Left renal pelvis (tissue), 4 donors: Measurements from ENCODE around the gene ADD1. TPM values are rescaled to one million over a fixed set of nuclear protein-coding genes. Genes with fewer than 3 reads are reported as not detected.

Experiments
- DNase-seq, 4 donors: peaks; one replicate each; pipeline ENCODE4 v3.0.0-alpha.2; 2013; ENCODE audit warnings: low read depth in 4 of 4, low spot score in 3 of 4
- polyA plus RNA-seq, 4 donors: library from polyadenylated mRNA; unstranded; fragments of 120-200 nt; gene quantifications; one replicate each; pipeline ENCODE4 v1.2.1, GENCODE V29; 2013; ENCODE audit not compliant: insufficient read length in 4 of 4

ADD1 gene
- polyA plus RNA-seq, 4 donors, result 246 to 304 (median 267) TPM

DNA sequence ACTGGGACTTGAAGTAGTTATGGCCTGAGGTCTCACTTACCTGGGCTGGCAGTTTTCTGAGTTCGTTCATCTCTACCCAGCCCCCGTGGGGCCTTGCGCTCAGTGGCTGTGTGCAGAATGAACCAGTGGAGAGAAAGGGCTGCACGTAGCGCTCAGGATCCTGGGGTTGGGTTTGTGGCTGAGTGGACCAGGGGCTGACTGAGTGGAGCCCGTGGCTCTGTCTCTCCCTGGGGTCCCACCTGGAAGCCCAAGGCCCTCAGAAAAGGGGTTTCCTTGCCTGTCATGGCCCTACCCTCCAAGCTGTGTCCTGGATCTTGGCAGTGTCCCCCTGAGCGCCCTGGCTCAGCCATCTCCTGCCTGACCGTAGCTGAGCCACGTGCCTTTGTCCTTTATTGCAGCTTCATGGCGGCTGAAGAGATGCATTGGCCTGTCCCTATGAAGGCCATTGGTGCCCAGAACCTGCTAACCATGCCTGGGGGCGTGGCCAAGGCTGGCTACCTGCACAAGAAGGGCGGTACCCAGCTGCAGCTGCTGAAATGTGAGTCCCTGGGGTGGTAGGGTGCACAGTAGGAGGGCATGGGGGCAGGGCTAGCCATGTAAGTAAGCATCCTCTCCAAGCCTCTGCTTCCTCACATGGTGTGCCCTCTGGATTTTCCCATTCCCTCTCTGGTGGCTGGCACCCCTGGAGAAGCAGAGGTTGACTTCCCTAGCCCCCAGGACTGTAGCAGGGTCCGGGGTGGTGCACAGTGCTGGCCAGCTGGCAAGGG lies 23.2 kb upstream of the ADD1 start:
- no peak for DNase-seq

DNA sequence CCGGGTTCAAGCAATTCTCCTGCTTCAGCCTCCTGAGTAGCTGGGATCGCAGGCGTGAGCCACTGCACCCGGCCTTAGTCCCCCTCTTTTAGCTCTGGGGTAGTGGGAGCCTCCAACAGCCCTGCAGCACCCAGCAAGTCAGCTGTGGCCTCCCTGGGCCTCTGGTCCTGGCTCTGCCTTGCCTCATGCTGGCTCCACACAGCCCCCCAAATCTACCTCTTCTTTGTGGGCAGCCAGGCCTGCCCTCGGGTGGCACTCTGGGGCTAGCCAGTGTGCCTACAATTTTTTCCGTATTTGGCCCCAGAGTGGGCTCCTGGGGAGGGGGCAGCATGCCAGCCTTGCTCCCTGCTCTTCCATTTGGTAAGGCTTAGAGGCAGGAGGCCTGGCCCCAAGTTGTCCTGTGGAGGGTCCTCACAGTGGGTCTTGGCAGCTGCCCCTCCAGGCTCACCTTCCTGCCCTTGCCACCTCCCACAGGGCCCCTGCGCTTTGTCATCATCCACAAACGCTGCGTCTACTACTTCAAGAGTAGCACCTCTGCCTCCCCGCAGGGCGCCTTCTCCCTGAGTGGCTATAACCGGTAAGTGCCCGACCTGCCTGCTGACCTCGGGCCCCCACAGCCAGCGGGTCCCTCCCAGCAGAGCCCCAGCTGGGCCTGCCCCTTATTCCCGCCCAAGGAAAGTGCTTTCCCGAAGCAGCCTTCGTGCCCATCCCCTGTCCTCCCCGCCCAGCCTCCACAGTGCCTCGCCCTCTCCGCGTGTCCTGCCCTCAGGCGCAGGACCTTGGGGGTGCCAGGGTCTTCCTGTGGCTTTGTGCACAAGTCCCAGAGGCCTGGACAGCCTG lies 21.0 kb upstream of the ADD1 start:
- no peak for DNase-seq

DNA sequence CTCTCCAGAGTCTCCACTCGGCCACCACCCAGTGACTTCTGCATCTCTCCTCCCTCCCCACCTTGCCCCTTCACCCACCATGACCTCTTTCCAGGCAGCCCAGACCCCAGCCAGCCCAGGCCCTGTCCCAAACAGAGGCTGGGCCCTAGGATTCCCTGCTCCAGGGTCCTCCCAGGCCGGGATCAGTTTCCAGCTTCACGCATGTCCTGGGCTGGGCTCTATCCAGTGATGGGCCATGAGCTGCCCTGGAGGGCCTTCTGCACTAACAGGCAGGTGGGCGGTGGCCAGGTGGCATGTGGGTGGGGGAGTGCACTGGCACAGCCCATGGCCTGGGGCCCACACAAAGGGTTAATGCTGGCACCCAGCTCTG lies 20.4 kb upstream of the ADD1 start:
- DNase-seq, result no peak

DNA sequence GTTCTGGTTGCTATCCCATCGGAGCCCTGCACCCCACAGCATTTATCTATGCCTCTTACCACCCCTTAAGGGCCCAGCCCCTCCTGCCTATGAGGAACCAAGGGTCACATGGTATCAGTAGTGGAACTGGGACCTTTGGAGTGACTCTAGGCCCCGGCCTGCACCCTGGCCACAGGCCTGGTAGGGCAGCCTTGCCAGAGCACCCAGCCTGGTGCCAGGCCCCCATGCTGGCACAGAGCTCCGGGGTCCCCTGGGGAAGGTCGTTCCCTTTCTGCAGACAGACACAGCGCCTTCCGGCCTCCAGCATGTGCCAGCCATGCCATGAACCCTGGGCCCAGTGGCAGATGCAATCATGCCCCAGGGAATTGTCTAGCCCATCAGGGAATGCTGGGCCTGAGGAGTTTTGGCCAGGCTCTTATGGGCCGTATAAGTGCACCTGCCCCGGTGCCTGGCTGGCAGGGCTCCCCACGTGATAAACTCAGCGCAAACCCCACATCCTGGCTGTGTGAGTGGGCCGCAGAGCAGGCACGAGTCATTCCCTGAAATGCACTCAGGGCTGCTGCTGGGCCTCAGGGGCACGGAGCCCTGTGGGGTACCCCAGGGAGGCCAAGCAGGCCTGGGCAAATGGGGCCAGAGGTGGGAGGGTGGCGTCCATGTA lies 19.8 kb upstream of the ADD1 start:
- DNase-seq, result no peak

DNA sequence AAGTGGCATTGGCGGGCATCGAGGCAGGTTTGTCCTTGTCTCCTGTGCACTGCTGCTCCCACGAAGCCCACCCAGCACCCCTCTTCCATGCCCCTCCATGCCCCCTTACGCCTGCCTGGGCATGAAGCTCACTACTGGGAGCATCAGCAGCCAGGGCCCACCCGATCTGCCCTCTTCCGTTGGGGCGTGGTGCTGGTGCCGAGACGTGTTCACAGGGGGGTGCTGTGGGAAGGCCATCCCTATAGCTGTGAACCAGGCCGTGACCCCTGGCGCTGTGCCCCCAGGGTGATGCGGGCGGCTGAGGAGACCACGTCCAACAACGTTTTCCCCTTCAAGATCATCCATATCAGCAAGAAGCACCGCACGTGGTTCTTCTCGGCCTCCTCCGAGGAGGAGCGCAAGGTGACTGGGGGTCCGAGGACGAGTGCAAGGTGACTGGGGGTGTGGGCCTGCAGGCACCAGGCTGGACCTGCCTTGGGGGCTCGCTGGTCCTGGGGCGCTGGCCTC lies 19.3 kb upstream of the ADD1 start:
- DNase-seq, result no peak

DNA sequence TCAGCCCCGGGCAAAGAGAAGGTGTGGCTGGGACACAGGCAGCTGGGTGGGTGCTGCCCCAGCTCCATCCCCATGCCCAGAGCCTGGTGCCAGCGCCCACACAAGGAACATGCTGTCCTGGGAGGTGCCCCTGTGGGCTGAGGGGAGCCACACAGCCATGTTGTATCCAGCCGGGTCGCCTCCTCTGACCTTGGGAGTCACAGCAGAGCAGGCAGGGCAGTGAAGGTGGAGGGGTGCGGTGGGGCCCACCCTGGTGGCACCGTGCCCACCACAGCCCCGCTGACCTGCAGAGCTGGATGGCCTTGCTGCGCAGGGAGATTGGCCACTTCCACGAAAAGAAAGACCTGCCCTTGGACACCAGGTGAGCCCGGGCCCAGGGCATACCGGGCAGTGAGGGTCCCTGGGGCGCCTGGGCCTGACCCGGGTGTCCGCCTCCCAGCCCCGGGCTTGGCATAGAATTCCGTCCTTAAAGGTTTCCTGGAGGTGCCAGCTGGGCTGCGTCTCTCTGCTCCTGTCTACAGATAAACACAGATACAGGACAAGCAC lies 18.7 kb upstream of the ADD1 start:
- DNase-seq, result no peak

DNA sequence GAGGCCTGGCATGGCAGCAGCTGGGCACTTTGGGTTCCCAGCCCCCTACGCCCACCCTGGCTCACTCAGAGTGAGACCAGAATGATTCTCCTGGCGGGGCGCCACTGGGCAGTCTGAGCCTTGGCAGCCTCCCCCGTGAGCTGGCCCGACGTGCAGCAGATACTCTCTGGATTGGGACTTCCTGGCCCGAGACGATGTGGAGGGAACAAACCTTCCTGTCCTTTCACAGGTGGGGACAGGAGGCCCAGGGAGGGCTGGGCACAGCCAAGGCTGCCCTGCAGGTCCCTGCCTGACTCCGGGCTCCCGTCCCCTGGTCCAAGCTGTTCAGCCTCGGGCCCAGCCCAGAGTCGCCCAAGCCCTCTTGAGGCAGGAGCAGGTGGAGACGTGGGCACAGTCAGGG lies 17.9 kb upstream of the ADD1 start:
- no peak for DNase-seq

DNA sequence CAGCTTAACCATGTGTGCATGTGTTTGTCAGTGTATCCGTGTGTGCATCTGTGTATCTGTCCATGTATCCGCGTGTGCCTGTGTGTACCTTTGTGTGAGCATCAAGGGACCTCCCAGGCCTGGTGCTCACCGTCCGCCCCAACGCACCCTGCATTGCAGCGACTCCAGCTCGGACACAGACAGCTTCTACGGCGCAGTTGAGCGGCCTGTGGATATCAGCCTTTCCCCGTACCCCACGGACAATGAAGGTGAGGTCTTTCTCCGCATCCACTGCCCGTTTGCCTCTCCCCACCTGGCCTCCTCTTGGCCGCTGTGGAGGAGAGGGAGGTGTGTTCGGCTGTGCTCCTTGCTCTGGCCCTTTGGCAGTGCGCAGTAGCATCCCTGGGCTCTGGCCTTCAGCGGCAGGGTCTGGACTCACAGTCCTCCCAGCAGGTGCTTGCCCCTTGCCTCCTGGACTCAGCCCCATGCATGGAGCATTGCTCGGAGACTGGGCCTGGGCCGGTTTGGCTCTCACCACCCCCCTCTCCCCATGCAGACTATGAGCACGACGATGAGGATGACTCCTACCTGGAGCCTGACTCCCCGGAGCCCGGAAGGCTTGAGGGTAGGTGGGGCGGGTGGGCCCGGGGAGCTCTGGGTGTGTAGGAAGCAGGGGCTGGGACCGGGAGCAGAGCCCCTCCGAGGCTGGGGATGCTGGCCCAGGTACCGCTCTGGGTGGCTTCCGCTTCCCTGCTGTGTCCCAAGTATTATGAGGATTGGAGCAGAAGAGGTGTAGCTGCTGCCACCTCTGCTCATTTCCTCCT lies 16.4 kb upstream of the ADD1 start:
- DNase-seq, result no peak

DNA sequence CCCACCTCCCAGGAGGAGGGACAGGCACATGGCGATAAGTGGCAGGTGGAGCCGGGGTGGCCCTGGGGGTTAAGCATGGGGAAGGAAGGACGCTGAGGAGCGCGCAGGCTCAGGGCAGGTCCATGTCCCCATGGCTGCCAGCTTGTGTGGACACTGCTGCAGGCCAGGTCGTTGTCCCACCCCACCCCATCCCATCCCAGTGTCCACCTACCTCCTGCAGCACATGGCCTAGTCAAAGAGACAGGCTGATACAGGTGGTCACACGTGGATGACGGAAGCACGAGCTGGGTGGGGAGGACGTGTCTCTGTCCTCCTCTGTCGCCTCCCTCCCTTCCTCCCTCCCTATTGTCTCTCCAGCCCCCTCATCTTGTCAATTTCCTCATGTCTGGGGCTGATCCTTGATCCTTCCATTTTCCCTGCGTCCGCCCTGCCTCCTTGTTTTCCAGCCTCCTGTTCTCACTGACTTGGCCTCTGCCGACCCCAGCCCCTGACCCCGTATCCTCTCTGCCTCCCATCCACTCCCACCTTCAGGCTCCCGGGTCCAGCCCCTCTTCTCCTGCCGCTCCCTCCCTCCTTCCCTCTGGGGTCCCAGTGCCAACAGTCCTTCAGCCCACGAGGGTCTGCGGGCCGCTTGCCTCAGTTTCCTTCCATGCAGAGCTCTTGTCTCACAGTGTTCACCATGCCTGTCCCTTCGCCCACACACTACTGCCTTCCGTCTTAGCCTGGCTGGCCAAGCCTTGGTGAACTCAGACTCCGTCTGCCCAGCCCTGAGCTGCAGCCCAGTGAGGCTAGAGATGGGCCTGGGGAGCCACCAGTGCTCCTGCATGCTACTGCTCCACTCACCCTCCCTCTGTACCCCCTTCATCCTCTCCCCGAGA lies 15.5 kb upstream of the ADD1 start:
- DNase-seq, result no peak

DNA sequence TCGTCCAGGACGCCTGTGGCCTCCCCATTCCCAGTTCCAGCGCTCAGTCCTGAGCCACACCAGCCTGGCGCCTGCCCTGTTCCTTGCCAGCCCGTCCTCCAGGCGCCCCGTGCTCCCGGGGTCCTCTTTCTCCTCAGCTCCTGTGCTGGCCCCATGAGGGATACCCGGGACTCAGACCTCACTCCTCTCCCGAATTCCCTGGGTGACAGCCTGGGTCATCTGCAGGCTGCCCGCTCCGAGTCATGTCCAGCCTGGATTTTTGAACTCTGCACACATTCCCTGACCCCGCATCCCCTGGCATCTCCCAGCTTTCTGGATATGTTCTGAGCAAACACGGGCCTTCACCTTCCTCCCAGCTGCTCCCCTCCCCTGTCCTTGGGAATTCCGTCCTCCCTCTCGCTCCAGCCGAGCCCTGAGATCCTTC lies 14.9 kb upstream of the ADD1 start:
- DNase-seq, result no peak

DNA sequence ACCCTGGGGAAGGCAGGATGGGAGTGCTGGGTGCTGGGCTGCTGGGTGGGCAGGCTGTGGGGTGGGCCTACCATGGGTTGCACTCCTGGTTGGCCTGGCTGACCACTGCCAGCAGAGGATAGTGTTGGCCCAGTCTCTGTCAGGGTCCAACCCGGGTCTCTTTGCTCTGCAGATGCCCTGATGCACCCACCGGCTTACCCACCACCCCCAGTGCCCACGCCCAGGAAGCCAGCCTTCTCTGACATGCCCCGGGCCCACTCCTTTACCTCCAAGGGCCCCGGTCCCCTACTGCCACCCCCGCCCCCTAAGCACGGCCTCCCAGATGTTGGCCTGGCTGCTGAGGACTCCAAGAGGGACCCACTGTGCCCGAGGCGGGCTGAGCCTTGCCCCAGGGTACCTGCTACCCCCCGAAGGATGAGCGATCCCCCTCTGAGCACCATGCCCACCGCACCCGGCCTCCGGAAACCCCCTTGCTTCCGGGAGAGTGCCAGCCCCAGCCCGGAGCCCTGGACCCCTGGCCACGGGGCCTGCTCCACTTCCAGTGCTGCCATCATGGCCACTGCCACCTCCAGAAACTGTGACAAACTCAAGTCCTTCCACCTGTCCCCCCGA lies 14.2 kb upstream of the ADD1 start:
- no peak for DNase-seq

DNA sequence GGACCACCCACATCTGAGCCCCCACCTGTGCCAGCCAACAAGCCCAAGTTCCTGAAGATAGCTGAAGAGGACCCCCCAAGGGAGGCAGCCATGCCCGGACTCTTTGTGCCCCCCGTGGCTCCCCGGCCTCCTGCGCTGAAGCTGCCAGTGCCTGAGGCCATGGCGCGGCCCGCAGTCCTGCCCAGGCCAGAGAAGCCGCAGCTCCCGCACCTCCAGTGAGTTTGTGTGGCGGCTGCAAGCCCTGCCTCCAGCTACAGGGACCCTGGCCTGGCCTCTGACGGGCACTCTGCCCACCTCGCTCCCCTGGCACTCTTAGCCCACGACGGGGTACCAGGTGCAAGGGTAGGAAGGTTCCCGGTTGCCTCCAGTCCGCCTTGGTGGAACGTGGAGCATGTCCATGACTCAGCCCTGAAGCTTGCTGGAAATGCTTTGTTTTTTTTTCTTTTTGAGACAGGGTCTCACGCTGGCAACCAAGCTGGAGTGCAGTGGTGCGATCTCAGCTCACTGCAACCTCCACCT lies 13.7 kb upstream of the ADD1 start:
- no peak for DNase-seq

DNA sequence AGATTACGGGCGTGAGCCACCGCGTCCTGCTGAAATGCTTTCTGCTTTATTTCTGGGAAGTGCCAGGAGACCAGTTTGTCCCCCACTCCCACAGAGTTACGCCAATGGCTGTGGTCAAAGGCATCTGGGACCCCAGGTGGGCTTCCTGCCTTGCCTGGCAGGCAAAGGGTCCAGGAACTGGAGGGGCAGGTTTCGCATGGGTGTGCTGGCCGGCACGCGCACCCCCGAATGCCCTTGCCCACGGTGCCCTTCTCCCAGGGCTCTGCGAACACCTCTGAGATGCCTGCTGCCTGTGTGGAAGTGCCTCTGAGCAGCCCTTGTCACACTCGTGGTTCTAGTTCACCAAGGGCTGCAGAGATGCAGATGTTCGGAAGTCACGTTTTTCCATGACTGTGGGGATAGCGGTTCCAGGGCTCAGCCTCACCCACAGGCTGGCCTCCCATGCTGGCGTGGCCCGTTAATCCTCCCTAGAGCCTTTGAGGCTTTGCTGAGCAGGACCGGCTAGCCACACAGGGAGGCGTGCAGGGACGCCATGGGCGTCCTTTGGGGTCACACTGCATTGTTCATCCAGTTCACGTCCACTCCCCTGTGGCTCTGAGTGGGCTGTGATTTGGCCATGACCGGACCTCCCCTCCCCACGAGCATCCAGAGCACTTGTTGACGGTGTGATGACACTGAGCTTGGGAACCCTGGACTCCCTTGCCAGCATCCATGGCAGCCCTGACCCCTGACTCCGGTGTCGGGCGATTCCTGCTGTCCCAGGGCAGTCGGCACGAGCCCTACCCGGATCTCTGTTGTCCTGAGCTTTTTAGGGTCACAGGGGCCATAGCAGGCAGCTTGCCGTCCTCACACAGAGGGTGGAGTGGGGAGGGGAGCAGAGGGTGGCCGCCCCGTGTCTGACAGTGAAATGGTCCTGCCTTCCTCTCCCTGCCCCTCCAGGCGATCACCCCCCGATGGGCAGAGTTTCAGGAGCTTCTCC lies 12.7 kb upstream of the ADD1 start:
- DNase-seq, result no peak

DNA sequence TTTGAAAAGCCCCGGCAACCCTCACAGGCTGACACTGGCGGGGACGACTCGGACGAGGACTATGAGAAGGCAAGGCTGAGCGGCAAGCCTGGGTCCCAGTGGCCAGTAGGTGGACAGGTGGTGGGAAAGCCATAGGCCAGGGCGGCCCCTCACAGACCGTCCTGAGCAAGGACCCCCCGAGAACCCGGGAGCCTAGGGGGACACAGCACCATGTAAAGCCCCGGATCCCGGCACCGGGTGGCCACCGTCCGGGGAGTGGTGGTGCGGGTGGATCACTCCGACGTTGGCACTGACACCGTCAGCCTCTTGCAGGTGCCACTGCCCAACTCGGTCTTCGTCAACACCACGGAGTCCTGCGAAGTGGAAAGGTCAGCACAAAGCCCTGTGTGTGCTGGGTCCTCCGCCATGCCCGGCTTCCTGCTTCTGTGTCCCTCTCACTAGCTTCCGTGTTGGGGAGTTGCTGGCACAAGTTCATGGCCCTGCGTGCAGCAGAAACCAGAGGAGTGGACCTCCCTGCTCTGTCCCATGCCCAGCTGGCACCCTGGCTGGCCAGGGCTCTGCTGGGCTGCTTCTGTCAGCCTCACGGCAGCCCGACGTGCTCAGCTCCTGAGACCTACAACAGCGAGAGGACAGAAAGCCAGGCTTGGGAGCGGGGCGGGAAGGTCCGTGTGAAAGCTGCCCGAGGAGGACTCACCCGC lies 11.9 kb upstream of the ADD1 start:
- no peak for DNase-seq

DNA sequence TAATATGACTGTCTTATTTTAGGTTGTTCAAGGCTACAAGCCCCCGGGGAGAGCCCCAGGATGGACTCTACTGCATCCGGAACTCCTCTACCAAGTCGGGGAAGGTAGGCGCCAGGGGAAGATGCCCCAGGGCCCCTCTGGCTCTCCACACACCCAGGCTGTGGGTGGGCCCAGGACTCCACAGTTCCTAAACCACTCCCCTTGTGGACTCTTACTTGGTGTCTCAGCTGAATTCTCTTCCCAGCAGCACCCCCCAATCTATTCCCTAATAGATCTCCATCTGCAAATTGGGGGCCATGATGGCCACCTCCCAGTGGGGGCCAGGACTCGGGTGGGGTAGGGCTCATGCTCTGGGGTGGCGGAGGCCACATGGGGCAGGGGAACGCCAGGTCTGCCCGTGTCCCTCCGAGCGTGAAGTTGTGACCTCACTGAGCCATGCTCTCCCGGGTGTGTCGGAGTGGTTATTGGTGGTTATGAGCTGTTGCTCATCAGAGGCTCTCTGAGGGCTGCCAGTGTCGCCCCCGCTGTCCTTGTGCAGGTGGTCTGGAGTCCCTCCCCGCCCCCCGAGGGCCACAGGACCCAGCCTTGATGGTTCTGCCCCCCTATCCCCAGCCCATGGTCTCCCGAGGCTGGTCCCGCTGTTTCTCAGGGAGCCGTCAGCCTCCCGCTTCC lies 11.2 kb upstream of the ADD1 start:
- no peak for DNase-seq

DNA sequence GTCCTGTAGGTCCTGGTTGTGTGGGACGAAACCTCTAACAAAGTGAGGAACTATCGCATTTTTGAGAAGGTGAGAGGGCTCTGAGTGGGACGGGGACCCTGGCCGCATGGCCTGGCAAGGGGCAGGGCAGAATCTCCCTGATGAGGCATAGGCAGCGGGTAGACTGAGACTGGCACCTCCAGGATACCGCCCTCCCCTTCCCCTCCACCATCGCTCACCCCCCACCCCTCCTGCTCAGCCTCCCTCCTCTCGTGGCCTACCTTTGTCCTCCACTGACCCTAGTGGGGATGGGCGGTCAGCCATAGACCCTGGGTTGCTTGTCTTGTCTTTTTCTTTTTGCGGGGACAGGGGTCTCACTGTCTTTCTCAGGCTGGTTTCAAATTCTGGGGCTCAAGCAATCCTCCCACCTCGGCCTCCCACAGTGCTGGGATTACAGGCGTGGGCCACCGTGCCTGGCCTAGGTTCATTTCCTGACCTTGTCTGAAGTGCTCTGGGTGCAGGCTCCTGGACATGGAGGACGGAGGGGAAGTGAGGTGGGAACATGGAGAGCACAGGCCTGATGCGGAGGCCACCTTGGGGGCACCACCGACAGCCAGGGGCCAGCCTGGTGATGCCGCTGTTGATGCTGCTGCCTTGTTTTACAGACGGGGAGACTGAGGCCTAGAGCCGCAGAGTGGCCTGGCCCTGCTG lies 10.5 kb upstream of the ADD1 start:
- no peak for DNase-seq
